ENCODE results near the gene RECQL5. TPM values are rescaled to one million over a fixed set of nuclear protein-coding genes. Genes with fewer than 3 reads are reported as not detected.

RECQL5 gene
- polyA plus RNA-seq, 1 donor from 2014 or later: 9.6 TPM

DNA sequence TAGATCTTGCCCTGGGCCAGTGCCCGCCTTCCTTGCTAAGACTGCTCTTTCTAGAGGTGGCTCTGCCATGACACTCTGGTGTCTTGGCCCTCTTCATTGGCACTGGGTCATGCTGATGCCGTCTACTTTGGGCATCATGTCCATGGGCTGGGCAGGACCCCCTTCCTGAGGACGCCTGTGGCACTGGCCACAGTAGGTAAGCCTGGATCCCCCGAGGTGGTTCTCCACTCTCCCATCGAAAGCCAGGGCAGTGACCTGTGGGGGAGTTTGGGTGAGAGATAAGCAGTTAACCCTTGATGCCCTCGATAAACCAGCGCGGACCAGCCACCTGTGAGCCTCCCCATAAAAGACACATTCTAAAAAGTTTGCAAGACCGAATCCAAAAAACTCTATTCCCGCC is 34.3 kb upstream of the RECQL5 start:
- no peak overlapping the region for H2AFZ ChIP-seq (ENCODE audit: low read depth, low read length)
- H3K79me2 ChIP-seq (replicated peaks; ENCODE audit: insufficient read depth, low read length): no peaks in the 10 kb centered on the region
- H3K9me2 ChIP-seq (ENCODE audit: insufficient read depth, low read length): no peaks in the 10 kb centered on the region
- no peak overlapping the region for H3K4me2 ChIP-seq (ENCODE audit: low read length)
- H3K27ac ChIP-seq (ENCODE audit: low read length): no peak overlapping the region
- TF ChIP-seq SMC3 (conservative IDR thresholded peaks at IDR 0.05; ENCODE audit: poor library complexity): no peak
- no peak for TF ChIP-seq TAF1 (IDR thresholded peaks at IDR 0.05; ENCODE audit: low read depth)
- TF ChIP-seq, protein P1, sequence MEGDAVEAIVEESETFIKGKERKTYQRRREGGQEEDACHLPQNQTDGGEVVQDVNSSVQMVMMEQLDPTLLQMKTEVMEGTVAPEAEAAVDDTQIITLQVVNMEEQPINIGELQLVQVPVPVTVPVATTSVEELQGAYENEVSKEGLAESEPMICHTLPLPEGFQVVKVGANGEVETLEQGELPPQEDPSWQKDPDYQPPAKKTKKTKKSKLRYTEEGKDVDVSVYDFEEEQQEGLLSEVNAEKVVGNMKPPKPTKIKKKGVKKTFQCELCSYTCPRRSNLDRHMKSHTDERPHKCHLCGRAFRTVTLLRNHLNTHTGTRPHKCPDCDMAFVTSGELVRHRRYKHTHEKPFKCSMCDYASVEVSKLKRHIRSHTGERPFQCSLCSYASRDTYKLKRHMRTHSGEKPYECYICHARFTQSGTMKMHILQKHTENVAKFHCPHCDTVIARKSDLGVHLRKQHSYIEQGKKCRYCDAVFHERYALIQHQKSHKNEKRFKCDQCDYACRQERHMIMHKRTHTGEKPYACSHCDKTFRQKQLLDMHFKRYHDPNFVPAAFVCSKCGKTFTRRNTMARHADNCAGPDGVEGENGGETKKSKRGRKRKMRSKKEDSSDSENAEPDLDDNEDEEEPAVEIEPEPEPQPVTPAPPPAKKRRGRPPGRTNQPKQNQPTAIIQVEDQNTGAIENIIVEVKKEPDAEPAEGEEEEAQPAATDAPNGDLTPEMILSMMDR (IDR thresholded peaks at IDR 0.05; ENCODE audit: poor library complexity, severe bottlenecking): no peak
- TF ChIP-seq EZH2 (IDR thresholded peaks at IDR 0.05; ENCODE audit: borderline replicate concordance, insufficient read depth, low read length, poor library complexity, severe bottlenecking): no peak
- no peaks in the 10 kb centered on the region for H3F3A ChIP-seq (ENCODE audit: insufficient read depth, low read length, poor library complexity, severe bottlenecking)
- H3K9me3 ChIP-seq (ENCODE audit: low read length): no peaks in the 10 kb centered on the region
- H3K36me3 ChIP-seq (ENCODE audit: insufficient read depth, low read length): peaks cover 3% of the 10 kb centered on the region
- H3K4me3 ChIP-seq (ENCODE audit: low read length): no peak overlapping the region
- no peaks in the 10 kb centered on the region for H3K27me3 ChIP-seq (ENCODE audit: insufficient read depth, low read depth, low read length)
- H4K20me1 ChIP-seq (ENCODE audit: insufficient read depth): no peaks in the 10 kb centered on the region
- H3K9ac ChIP-seq (ENCODE audit: low read length): no peak overlapping the region

DNA sequence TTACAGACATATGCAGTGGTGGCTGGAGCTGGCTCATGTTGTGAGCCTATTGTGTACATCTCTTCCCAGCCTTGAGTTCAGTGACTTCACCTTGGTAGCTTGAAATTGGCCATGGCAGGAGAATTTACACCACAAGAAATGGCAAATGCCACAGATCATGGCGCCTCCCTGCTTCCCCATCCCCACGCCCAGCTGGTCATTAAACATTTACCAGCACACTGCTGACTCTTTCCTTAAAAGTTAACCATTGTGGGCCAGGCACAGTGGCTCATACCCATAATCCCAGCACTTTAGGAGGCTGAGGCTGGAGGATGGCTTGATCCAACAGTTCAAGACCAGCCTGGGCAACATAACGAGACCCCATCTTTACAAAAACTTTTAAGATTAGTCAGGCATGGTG is 31.7 kb upstream of the RECQL5 start:
- Histone ChIP-seq H3K9me2 (ENCODE audit: insufficient read depth, low read length) (no peaks in the 10 kb centered on the region), H3K27ac (ENCODE audit: low read length) (no peak overlapping the region), H3F3A (ENCODE audit: insufficient read depth, low read length, poor library complexity, severe bottlenecking) (no peaks in the 10 kb centered on the region), H3K79me2 (replicated peaks; ENCODE audit: insufficient read depth, low read length) (no peaks in the 10 kb centered on the region), H3K9me3 (ENCODE audit: low read length) (no peaks in the 10 kb centered on the region), H3K27me3 (ENCODE audit: insufficient read depth, low read depth, low read length) (no peaks in the 10 kb centered on the region), H3K4me3 (ENCODE audit: low read length) (no peak overlapping the region), H3K9ac (ENCODE audit: low read length) (no peak overlapping the region), H4K20me1 (ENCODE audit: insufficient read depth) (no peaks in the 10 kb centered on the region), H3K4me2 (ENCODE audit: low read length) (no peak overlapping the region), H3K36me3 (ENCODE audit: insufficient read depth, low read length) (peaks cover 3% of the 10 kb centered on the region), H2AFZ (ENCODE audit: low read depth, low read length) (no peak overlapping the region)
- TF ChIP-seq EZH2 (IDR thresholded peaks at IDR 0.05; ENCODE audit: borderline replicate concordance, insufficient read depth, low read length, poor library complexity, severe bottlenecking) (no peak), EP300 (conservative IDR thresholded peaks at IDR 0.05; ENCODE audit: poor library complexity, severe bottlenecking) (no peak), MXI1 (conservative IDR thresholded peaks at IDR 0.05; ENCODE audit: poor library complexity, severe bottlenecking) (no peak), SMC3 (conservative IDR thresholded peaks at IDR 0.05; ENCODE audit: poor library complexity) (no peak), RAD21 (conservative IDR thresholded peaks at IDR 0.05) (no peak), TAF1 (IDR thresholded peaks at IDR 0.05; ENCODE audit: low read depth) (no peak), POLR2AphosphoS5 (IDR thresholded peaks at IDR 0.05) (no peak)
- TF ChIP-seq, protein P2, sequence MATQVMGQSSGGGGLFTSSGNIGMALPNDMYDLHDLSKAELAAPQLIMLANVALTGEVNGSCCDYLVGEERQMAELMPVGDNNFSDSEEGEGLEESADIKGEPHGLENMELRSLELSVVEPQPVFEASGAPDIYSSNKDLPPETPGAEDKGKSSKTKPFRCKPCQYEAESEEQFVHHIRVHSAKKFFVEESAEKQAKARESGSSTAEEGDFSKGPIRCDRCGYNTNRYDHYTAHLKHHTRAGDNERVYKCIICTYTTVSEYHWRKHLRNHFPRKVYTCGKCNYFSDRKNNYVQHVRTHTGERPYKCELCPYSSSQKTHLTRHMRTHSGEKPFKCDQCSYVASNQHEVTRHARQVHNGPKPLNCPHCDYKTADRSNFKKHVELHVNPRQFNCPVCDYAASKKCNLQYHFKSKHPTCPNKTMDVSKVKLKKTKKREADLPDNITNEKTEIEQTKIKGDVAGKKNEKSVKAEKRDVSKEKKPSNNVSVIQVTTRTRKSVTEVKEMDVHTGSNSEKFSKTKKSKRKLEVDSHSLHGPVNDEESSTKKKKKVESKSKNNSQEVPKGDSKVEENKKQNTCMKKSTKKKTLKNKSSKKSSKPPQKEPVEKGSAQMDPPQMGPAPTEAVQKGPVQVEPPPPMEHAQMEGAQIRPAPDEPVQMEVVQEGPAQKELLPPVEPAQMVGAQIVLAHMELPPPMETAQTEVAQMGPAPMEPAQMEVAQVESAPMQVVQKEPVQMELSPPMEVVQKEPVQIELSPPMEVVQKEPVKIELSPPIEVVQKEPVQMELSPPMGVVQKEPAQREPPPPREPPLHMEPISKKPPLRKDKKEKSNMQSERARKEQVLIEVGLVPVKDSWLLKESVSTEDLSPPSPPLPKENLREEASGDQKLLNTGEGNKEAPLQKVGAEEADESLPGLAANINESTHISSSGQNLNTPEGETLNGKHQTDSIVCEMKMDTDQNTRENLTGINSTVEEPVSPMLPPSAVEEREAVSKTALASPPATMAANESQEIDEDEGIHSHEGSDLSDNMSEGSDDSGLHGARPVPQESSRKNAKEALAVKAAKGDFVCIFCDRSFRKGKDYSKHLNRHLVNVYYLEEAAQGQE (IDR thresholded peaks at IDR 0.05; ENCODE audit: borderline replicate concordance): no peak
- TF ChIP-seq, protein P1 (IDR thresholded peaks at IDR 0.05; ENCODE audit: poor library complexity, severe bottlenecking): no peak

Data from neural cell (in vitro differentiated cells).